ENCODE data around the gene STAT5B.
"Not testable (repeated sequence)": the region's sequence is repeated elsewhere in the genome, so short reads cannot be mapped to it uniquely, and the experiment has no call there.

The STAT5B gene

DNA sequence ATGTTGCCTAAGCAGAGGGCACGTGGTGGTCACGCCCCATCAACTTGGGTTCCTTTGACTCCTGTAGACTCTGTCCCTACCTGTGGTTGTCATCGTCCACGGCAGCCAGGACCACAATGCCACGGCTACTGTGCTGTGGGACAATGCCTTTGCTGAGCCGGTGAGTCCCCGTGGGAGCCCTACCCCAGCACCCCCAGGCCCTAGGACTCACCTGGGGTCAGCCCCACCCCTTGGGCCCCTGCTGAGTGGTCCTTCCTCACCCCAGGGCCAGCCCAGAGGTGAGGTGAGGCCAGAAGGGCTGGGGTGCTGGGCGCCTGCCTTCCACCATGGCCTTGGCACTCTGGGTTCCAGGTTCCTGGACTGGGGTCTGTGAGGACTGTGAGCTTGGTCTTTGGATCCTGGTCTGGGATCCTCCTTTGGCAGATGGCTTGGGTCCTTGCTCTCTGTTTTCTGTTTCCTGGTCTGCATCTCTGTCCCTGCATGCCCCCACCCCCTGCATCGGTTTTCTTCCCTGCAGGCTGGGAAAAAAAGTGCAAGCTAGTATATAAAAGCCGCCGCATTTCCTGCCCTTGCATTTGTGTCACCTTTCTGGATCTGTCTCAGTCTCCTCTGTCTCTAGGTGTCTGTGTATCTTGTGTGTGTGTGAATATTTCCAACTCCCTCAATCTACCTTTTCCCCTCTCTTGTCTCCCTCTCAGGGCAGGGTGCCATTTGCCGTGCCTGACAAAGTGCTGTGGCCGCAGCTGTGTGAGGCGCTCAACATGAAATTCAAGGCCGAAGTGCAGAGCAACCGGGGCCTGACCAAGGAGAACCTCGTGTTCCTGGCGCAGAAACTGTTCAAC lies 29.6 kb upstream of the STAT5B start:
- no peak for DNase-seq

DNA sequence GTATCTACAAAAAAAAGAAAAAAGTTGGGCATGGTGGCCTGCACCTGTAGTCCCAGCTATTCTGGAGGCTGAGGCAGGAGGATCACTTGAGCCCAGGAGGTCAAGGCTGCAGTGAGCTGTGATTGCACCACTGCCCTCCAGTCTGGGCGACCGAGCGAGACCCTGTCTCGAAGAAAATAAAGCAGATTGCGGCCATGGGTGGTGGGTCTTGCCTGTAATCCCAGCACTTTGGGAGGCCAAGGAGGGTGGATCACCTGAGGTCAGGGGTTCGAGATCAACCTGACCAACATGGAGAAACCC lies 28.8 kb upstream of the STAT5B start:
- not testable (repeated sequence) for DNase-seq

DNA sequence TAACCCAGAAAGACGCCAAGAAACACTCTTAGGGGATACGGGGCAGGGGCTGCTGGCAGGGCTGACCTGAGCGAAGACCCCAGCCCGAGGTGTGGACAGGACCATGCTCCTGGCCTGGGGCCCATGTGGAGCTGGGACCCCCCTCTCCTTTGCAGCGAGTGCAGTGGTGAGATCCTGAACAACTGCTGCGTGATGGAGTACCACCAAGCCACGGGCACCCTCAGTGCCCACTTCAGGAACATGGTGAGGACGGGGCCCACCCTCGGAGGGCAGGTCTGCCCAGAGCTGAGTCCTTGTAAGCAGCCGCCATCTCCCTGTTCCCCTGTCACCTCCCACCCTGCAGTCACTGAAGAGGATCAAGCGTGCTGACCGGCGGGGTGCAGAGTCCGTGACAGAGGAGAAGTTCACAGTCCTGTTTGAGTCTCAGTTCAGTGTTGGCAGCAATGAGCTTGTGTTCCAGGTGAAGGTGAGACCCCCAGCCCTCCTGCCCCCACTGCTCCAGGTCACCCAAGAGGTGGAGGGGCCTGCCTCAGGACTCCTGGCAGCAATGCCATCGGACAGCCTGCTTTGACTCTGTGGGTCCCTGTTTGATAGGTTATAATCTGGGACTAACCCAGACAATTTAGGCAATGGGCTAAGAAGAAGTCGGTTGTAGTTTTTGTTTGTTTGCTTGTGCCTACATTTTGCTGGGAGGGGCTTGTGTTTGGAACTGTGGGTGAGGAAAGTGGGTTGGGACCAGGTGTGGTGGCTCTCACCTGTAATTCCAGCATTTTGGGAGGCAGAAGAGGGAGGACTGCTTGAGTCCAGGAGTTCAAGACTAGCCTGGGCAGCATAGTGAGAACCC lies 28.2 kb upstream of the STAT5B start:
- DNase-seq, result no peak

DNA sequence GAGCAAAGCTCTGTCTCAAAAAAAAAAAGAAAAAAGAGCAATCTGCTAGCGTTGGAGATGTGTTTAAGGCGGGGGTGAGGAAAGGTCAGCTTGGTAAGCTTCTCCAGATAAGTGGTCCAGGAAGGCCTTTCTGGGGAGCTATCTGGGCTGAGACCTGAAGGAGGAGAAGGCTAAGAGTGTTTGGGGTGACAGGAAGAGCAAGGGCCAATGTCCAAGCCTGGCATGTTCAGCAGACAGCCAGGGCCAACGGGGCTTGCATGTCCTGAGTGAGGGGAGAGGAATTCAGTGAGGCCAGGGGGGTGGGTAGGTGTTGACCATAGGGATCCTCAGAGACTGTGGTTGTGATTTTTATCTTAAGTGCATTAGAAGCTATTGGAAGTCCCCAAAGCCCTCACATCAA lies 27.5 kb upstream of the STAT5B start:
- no peak for DNase-seq

DNA sequence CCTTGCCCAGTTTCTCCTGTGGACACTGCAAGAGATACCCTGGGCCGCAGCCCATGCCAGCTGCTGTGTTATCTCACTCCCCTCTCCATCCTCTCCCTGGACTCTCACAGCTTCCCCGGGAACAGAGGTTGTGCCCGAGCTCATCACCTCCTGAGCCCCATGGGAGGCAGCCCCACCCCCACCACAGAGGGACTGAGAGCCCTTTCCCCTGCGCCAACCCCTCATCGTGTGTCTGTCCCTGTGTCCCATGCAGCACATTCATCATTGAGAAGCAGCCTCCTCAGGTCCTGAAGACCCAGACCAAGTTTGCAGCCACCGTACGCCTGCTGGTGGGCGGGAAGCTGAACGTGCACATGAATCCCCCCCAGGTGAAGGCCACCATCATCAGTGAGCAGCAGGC lies 24.8 kb upstream of the STAT5B start:
- DNase-seq, result no peak

DNA sequence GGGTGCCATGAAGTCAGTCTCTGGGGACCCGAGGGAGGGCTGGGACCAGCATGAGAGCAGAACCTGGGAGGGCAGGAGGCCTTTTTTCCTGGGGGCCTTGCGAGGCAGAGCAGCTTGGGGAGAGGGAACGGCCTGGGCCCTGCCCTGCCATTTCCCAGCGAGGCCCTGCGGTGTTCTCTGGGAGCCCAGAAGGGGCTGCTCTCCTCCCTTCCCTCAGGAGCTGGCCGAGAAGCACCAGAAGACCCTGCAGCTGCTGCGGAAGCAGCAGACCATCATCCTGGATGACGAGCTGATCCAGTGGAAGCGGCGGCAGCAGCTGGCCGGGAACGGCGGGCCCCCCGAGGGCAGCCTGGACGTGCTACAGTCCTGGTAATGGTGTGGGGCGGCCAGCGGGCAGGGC lies 23.7 kb upstream of the STAT5B start:
- DNase-seq, result not testable (repeated sequence)

DNA sequence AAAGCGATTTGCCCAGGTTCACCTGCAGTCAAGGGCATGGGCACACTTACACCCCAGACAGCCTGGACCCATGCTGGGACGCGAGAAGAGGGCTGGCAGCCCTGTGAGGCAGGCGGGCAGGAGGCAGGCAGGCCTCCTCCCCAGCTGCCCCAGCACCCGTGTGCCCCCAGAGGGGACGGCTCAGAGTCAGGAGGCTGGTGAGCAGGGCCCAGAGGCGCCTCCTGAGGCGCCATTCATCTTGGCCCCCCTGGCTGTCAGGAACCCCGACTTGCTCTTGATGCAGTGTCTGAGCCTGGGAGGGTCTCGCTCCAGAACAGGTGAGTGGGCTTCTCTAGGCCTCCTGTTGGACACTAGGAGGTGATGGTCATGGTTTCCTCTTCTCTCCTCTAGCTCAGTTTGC lies 23.2 kb upstream of the STAT5B start:
- not testable (repeated sequence) for DNase-seq

DNA sequence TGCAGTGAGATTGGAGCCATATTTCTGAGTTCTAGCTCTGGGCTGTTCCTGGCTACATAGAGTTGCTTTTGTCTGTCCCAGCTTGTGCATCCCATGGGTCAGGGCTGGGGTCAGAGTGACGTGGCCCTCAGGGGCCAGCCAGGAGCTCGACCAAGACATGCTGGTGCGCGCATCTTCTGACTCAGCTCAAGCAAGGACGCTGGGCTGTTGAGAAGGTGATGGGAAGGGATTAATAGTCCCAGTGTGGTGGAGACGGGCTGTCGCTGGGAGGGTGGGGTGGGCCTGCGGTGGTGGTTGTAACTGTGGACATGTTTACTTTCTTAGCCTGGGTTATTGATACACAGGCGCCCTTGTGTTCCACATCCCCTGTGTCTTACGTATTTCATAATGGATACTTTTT lies 21.6 kb upstream of the STAT5B start:
- DNase-seq, result not testable (repeated sequence)

DNA sequence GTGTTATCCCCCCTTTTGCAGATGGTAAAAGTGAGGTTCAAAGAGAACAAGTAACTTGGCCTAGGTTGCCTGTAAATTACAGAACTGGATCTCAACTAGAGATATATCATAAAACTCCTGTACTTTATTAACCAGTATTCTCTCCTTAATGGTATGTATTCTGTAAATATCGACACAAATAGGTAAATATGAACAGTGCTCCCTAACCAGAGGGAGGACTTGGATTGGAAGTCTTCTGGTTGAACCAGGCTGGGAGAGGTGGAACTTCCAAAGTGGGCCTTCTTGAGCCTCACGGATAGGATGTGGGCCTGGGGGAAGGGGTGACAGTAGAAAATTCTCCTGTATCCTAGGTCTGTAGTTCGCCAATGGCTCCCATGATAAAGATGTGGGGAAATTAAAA lies 19.8 kb upstream of the STAT5B start:
- no peak for DNase-seq

DNA sequence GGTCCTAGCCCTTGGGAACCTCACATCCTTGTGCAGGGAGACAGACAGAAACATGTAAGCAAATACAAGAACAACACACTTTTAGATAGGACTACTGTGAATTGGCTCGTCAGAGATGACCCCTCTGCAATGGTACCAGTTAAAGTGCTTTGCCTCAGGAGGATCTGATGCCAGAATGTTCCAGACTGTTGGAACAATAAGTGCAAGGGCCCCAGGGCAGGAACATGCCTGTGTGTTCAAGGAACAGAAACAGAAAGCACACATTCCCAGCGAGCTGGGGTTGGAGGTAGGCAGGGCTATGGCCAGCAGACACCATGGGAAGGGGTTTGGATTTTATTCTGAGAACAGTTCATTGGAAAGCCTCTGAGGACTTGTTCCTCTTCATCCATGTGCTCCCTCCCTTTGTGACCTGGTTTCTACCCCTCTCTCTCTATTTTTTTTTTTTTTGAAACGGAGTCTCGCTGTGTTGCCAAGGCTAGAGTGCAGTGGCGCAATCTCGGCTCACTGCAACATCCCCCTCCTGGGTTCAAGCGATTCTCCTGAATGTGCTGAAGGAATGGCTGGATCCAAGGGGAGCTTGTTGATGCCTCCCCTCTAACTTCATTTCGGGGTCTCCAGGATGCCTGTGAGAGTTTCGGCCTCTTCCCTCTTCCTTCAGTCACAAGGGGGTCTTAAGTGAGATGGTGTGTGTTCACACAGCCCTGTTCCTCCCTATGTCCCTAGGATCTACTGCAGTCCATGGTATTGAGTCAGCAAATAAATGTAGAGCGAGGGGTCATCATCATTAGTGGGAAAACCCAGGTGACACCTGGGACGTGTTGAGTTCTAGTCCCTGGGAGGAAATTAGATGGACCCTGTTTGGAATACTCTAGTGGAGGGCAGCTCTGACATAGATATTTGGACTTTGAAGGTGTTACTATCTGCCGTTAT lies 18.5 kb upstream of the STAT5B start:
- DNase-seq, result no peak

DNA sequence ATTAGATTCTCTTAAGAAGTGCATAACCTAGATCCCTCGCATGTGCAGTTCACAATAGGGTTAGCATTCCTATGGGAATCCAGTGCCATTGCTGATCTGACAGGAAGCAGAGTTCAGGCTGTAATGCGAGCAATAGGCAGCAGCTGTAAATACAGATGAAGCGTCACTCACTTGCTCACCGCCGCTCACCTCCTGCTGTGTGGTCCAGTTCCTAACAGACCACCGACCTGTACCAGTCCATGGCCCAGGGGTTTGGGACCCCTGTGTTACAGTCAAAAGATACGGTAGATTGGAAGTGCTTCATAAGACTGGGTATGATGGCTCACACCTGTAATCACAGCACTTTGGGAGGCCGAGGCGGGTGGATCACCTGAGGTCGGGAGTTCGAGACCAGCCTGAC lies 14.9 kb upstream of the STAT5B start:
- no peak for DNase-seq

DNA sequence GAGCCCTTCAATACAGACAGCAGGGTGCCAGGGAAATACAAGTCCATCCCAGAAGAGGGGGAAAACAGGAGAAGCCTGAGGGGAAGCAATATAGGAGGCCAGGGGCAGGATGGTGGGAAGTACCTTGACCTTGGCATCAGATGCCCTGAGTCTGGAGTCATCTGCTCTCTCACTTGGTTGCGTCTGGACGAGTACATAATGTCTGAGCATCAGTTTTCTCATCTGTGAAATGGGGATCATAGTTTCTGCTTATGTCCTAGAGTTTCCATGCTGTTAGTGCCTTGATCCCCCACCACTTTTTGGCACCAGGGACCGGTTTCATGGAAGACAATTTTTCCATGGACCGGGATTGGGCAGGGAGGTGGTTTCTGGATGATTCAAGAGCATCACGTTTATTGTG lies 14.4 kb upstream of the STAT5B start:
- DNase-seq, result no peak

DNA sequence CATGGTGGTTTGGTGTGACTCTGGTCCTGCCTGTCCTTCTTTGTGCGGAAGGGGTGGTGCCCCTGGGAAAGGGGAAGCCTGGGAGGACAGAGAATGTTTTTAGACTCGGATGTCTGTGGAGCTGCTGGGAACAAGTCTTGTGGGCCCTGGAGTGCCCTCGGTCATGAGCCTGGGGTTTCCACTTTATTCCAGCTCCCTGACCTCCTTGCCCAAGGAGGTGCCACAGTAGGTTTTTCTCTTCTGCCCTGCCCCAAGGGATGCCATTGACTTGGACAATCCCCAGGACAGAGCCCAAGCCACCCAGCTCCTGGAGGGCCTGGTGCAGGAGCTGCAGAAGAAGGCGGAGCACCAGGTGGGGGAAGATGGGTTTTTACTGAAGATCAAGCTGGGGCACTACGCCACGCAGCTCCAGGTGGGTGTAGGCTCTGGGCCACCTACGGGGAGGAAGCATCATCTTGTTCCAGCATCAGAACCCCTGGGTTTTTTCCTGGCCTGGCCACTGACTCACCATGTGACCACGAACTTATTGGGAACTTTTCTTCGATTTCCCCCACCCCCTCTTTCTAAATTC lies 13.5 kb upstream of the STAT5B start:
- no peak for DNase-seq

DNA sequence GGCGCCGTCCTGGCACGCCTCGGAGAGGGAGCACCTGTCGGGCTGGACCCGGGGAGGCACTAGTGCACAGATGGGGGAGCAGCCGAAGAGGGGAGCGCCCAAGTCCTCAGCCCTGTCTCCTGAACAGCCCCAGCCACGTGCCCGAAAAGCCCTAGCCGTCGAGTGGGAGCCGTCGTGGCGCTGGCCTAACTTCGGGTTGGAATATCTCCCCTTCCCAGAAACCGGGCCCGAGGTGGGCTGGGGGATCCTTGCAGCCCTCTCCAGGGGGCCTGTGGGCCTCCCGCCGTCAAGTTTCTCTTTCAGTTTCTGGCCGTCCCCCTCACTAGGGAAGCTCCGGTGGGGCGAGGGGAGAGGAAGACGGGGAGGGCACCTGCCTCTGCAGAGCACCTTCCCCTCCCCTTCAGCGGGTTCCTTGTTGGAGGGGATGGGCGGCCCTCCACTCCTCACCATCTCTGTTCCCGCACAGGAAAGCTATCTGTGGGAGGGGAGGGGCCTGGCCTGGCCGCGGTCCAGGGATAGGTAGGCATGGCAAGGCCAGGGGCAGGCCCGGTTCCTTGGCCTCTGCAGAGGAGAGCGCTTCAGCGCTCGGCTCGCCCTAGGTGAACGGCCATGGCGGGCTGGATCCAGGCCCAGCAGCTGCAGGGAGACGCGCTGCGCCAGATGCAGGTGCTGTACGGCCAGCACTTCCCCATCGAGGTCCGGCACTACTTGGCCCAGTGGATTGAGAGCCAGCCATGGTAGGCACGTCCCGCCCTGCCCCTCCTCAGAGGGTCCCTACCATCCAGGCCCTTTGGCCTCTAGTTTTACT lies 12.8 kb upstream of the STAT5B start:
- no peak for DNase-seq

DNA sequence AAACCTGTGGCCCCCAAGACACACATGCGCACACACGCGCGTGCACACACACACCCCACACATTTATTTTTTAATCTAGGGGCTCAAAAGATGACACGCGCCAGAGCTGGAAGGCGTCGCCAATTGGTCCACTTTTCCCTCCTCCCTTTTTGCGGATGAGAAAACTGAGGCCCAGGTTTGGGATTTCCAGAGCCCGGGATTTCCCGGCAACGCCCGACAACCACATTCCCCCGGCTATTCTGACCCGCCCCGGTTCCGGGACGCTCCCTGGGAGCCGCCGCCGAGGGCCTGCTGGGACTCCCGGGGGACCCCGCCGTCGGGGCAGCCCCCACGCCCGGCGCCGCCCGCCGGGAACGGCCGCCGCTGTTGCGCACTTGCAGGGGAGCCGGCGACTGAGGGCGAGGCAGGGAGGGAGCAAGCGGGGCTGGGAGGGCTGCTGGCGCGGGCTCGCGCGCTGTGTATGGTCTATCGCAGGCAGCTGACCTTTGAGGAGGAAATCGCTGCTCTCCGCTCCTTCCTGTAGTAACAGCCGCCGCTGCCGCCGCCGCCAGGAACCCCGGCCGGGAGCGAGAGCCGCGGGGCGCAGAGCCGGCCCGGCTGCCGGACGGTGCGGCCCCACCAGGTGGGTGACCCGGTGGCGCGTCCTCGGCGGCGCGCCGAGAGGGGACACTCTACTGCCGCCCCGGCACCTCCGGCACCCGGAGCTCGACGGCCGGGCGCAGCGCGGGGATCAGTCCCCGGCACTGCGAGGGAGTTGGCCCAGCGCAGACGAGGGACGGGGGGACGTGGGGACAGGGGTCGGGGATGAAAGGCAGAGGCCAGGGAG lies 12.0 kb upstream of the STAT5B start, which contains the start of gene STAT5A:
TSS of gene STAT5A (plus strand) at position 522 of the 826 bp plus-strand sequence. CDS start 914 bp downstream, outside the sequence.
- DNase-seq, result no peak

DNA sequence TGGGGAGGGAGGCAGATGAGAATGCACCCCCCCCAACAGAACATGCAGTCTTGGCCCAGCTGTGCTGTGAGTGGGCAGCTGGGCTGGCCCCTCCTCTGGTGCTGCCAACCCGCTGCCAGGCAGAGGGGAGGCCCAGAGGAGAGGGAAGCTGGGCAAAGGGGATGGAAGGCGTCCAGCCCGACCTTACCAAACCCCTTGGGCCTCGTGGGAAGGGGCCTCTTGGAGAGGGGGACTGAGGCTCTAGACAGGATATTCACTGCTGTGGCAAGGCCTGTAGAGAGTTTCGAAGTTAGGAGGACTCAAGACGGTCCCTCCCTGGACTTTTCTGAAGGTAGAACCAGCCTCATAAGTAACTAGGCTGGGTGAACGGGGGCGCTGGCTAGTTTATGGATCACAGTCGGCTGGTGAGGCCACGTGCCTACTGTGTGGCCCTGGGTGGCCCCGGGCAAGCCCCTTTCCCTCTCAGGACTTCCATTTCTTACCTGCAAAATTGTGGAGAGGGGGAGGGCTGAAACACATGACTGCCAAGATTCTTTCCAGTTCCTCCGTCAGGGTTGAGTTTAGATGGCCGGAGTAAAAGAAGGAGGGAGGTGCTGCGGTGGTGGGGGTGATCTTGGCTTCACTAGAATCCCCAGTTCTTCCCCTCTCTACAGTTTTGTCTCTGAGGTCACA lies 11.2 kb upstream of the STAT5B start:
- DNase-seq, result no peak

DNA sequence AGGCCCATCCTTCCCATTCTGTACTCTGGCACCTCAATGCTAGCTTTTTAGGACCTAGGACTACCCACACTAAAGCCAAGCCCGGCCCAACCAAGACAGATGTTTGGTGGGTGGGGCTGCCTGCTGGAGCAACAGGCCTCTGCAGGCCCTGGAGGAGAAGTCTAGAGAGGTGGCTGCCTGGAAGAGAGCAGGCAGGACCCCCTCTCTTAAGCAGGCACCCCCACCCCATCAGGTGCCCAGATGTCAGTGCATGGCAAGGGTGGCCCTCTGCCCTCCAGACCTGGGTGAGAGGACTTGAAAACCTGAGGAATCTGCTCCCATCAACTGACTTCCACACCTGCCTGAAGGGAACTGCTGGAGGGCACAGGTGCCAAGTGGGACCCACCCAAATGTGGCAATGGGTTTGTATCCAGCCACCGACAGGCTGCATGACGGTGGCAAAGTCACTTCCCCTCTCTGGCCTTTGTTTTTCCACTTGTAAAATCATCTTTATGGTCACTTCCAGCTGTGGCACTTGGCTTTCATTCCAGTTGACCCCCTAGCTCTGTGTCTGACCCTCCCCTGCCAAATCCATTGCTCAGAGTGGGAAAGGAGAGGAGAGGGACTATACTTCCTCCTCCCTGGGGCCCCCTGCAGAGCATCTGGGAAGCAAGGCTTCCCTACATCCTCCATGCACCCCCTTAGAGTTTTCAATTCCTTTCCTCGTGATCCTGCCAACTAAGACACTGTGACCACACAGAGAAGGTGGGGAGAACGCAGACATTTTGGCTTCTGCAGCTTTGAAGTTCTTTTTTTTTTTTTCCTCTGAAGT lies 10.4 kb upstream of the STAT5B start:
- DNase-seq, result peak; percentile 25

DNA sequence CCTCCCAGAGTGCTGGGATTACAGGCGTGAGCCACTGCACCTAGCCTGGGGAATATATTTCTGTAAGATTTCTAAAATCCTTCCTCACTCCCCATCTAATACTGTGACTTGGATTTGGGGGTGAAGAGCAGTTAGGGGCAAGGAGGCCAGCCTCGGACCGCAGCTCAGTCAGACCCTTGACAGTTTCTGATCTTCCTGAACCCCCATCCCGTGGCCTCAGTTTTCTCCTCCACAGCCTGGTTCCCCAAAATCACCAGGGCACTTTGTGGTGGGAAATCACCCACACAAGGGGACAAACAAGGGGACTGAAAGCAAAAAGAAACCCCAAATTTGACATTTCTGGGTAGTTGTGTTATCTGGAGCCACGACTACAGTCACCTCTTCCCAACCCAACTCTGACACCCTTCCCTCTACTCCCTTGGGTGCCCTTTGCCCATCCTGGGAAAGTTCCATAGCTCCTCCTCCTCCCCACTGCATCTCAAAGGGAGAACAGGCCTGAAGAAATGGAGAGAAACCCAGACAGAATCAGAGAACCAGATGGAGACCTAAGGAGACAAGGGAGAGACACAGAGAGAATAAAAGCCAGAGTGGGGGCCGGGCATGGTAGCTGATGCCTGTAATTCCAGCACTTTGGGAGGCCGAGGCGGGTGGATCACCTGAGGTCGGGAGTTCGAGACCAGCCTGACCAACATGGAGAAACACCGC lies 9.3 kb upstream of the STAT5B start:
- DNase-seq, result no peak

DNA sequence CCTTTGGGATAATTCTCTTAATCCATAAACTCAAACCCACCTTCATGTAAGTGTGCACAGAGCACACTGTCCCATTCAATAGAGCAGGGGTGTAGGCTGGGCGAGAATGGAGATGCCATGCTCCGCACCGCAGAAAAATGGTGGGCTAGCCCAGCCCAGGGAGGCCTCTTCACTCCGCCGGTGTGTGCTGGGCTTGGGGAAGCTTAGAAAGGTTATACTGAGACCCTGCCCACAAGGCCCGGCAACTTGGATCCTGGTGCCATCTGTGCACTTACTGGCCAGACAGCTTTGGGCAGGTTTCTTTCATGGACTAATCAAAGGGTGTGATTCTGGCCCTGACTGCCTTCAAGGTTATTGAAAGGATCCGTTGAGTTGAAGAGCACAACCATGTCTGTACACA lies 8.4 kb upstream of the STAT5B start:
- no peak for DNase-seq

Measured in NCI-H1694 treated with DMSO at 0.1 percent for 48 hours (cell line).